ENCODE results near the gene ULBP3.
"Not testable (repeated sequence)": the region's sequence is repeated elsewhere in the genome, so short reads cannot be mapped to it uniquely, and the experiment has no call there.

ULBP3 gene

GRCh38 chr6:150043096-150043495 lies 25.8 kb downstream of the ULBP3 start:
- no peak for DNase-seq (ENCODE audit: low spot score)

GRCh38 chr6:150038202-150039062 lies 30.5 kb downstream of the ULBP3 start:
- DNase-seq (ENCODE audit: low spot score): no peak

GRCh38 chr6:150037526-150038201 lies 31.3 kb downstream of the ULBP3 start:
- DNase-seq (ENCODE audit: low spot score): no peak

- no peak for DNase-seq (ENCODE audit: low spot score)
Observed at GRCh38 chr6:150036081-150036480, 32.8 kb downstream of the ULBP3 start.

GRCh38 chr6:150033207-150033771 lies 35.6 kb downstream of the ULBP3 start:
- DNase-seq (ENCODE audit: low spot score): no peak

- no peak for DNase-seq (ENCODE audit: low spot score)
Observed at GRCh38 chr6:150032598-150032997, 36.3 kb downstream of the ULBP3 start.

GRCh38 chr6:150030611-150031010 lies 38.3 kb downstream of the ULBP3 start:
- DNase-seq (ENCODE audit: low spot score): no peak

- no peak for DNase-seq (ENCODE audit: low spot score)
Observed at GRCh38 chr6:150029749-150030148, 39.2 kb downstream of the ULBP3 start.

- DNase-seq (ENCODE audit: low spot score): no peak
Observed at GRCh38 chr6:150029276-150029675, 39.6 kb downstream of the ULBP3 start.

GRCh38 chr6:150028799-150029198 lies 40.1 kb downstream of the ULBP3 start:
- no peak for DNase-seq (ENCODE audit: low spot score)

GRCh38 chr6:150027806-150028565 lies 40.9 kb downstream of the ULBP3 start:
- no peak for DNase-seq (ENCODE audit: low spot score)

GRCh38 chr6:150026976-150027805 lies 41.7 kb downstream of the ULBP3 start:
- DNase-seq (ENCODE audit: low spot score): no peak

- no peak for DNase-seq (ENCODE audit: low spot score)
Observed at GRCh38 chr6:150025201-150025917, 43.6 kb downstream of the ULBP3 start, which contains the start of gene RAET1L. TSS of gene RAET1L (minus strand) at chr6:150025532. CDS start at chr6:150025471, 61 bp downstream.

GRCh38 chr6:150024646-150025155 lies 44.2 kb downstream of the ULBP3 start:
- DNase-seq (ENCODE audit: low spot score): no peak

- not testable (repeated sequence) for DNase-seq (ENCODE audit: low spot score)
Observed at GRCh38 chr6:150024021-150024420, 44.9 kb downstream of the ULBP3 start.

- not testable (repeated sequence) for DNase-seq (ENCODE audit: low spot score)
Observed at GRCh38 chr6:150021870-150022269, 47.1 kb downstream of the ULBP3 start.

- DNase-seq (ENCODE audit: low spot score): no peak
Observed at GRCh38 chr6:150018846-150019580, 49.9 kb downstream of the ULBP3 start.

GRCh38 chr6:150017186-150017521 lies 51.8 kb downstream of the ULBP3 start:
- not testable (repeated sequence) for DNase-seq (ENCODE audit: low spot score)

GRCh38 chr6:150016324-150017185 lies 52.4 kb downstream of the ULBP3 start:
- DNase-seq (ENCODE audit: low spot score): peak; percentile 71
